Measurements from ENCODE around the gene CFAP74.
A peak's percentile ranks its signal among the peaks of the same experiment; 100 is the strongest.

DNA sequence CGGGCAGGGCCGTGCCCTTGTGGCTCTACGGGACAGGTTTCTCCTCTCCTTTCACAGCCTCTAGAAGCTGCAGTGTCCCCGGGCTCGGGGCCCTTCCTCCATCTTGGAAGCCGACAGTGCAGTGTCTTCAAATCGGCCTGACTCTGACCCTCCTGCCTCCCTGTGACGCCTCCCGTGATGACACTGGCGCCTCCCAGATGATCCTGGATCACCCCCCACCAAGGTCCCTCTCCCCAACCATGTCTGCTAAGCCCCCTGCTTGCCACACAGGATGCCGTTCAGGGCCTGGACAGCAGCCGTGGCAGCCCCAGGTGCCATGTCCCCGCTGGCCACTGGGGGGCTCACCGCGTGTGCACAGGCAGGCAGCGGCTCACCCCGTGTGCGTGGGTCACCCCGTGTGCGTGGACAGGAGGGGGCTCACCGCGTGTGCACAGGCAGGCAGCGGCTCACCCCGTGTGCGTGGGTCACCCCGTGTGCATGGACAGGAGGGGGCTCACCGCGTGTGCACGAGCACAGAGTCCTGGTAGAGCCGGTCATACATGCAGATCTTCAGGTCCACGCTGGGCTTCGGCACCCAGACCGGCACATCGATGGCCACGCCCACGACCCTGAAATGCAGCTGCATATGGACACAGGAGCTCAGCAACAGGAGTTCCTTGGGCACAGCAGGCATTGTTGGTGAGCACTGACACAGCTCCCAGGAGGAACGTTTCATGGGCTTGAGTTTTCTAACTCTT, 59.6 kb downstream of the CFAP74 start:
- TF ChIP-seq CTCF (IDR thresholded peaks at IDR 0.05) (peak; percentile 52 to 80 (median 69)), POLR2AphosphoS5 (IDR thresholded peaks at IDR 0.05) (no peak), POLR2A (IDR thresholded peaks at IDR 0.05) (no peak)
